Measurements from ENCODE around the gene UNC45A.
"Not testable (repeated sequence)": the region's sequence is repeated elsewhere in the genome, so short reads cannot be mapped to it uniquely, and the experiment has no call there.

The UNC45A gene

DNA sequence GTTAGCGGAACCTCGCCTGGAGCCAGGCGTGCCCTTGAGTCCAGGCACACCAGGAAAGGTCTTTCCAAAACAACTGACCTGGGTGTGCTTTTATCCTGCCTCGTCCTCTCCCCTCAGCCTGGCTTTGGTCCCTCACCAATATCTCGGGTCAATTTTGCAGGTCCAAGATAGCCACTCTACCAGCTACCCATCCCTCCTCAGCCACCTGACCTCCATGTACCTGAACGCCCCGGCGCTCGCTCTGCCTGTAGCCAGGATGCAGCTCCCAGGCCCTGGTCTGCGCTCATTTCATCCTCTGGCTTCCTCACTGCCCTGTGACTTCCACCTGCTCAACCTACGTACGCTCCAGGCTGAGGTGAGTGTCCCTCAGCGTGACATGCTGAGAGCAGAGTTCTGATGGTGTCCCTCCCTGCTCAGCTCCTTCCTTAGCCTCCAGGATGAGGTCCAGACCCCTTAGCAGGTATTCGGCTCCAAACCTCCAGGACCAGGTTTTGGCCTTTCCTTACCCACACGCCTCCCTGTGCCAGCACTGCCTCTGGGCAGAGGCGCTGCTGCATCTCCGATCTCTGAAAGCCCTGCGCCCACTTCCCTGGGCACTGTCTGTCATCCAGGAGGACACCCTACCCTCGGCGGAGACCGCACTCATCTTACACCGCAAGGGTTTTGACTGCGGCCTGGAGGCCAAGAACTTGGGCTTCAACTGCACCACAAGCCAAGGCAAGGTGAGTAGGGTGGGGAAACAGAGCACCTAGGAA, 16.9 kb upstream of the UNC45A start:
- no peak for DNase-seq (ENCODE audit: low spot score)

DNA sequence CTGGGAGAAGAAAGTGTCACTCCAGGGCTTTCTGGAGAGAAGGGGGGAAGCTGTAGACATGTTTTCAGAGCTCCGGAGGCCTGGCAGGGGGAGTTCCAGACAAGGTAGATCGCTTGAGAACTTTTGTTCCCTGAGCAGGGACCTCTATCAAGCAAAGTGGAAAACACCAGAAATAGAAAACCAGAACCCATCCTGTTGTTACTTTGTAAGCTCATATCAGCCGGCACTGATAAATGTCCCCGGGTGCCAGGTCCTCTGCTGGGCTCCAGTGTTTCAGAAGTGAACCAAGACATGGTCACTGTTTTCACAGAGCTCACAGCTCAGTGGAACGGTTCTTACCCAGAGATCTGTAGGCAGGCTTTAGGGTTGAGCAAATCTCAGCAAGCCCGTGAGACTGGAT, 16.2 kb upstream of the UNC45A start:
- DNase-seq (ENCODE audit: low spot score), result no peak

DNA sequence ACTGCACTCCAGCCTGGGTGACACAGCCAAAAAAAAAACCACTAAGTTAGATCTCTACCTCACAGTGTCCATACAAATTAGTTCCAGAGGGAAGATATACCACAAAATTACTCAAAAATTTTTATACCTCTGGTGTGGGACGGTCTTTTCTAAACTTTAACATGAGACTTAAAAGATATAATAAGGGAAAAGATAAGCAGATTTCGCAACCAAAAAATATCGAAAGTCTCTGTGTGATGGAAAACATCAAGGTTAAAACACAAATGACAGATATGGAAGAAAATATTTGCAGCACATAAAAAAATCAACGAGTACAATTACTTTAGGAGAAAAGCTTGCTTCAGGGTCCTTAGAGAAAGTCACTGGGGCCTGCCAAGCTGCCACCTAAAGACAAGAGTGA, 13.2 kb upstream of the UNC45A start:
- DNase-seq (ENCODE audit: low spot score), result no peak

DNA sequence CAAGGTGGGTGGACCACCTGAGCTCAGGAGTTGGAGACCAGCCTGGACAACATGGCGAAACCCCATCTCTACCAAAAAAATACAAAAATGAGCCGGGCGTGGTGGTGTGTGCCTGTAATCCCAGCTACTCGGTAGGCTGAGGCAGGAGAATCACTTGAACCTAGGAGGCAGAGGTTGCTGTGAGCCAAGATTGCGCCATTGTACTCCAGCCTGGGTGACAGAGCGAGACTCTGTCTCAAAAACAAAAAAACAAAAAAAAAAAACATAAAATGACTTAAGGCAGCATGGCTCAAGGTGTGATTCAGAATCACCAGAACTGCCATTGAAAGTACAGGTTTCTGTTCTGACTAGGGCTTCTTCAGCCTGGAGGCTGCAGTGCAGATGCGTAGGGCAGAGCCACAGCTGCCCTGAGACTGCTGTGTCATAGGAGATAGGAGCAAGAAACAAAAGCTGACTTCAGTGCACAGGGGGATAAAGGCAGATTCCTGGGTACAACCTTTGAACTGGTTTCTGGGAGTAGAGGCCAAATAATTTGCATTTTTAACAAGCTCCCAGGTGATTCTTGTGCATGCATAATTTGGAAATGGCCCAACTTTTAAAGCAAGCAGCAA, 12.3 kb upstream of the UNC45A start:
- peak; percentile 69 for DNase-seq (ENCODE audit: low spot score)

DNA sequence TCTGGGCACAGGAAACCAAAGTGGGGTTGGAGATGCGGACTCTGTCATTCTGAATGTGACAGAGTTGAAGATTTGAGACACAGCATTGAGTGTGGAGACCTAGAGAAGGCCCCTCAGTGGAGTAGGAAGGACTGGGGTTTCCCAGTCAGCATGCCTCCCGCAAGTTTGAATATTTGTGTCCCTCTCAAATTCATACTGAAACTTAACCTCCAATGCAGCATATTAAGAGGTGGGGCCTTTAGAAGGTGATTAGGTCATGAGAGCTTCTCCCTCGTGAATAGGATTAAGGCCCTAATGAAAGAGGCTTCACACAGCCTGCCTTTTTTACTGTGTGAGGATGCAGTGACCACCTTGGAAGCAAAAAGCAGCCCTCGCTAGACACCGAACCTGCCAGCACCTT, 10.7 kb upstream of the UNC45A start:
- DNase-seq (ENCODE audit: low spot score), result peak; percentile 69

DNA sequence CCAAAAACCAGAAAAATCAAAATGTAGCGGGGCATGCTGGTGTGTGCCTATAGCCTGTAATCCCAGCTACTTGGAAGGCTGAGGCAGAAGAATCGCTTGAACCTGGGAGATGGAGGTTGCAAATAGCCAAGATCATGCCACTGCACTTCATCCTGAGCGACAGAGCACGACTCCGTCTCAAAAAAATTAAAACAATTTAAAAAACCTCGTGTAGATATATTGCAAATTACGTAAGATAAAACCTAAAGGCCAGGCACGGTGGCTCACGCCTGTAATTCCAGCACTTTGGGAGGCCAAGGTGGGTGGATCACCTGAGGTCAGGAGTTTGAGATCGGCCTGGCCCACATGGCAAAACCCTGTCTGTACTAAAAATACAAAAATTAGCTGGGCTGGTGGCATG, 8.3 kb upstream of the UNC45A start:
- not testable (repeated sequence) for DNase-seq (ENCODE audit: low spot score)

DNA sequence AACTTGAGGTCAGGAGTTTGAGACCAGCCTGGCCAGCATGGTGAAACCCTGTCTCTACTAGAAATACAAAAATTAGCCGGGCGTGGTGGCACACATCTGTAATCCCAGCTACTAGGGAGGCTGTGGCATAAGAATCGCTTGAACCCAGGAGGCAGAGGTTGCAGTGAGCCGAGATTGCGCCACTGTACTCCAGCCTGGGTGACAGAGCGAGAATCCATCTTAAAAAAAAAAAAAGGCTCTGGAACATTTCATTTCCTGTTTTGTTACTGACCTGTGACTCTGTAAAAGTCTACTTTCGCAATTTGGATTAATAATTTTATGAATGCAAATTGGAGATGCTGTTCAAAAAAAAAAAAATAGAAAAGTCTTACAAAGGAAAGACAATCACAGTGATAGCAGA, 7.0 kb upstream of the UNC45A start:
- not testable (repeated sequence) for DNase-seq (ENCODE audit: low spot score)

DNA sequence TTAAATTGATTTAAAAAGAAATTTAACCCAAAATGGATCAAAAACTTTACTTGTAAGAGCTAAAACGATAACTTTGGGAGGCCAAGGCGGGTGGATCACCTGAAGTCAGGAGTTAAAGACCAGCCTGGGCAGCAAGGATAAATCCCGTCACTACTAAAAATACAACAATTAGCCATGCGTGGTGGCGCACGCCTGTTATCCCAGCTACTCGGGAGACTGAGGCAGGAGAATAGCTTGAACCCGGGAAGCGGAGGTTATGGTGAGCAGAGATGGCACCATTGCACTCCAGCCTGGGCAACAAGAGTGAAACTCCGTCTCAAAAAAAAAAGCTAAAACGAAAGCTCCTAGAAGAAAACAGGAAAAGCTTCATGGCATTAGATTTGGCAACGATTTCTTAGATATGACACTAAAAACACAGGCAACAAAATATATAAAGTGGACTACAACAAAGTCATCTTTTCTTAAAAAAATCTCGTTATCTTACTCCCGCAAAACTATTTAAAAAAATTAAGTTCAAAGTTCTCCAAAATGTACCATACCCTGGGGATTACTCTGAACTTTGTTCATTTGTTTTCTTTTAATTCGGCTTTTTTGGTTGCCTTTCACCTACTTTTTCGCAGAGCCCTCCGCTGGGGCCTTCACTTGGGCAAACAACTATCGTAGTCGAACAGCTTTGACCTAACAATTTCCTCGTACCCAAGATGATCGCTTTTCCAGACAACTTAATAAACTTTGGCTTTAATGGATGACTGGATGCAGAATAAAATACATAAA, 5.7 kb upstream of the UNC45A start:
- no peak for DNase-seq (ENCODE audit: low spot score)

DNA sequence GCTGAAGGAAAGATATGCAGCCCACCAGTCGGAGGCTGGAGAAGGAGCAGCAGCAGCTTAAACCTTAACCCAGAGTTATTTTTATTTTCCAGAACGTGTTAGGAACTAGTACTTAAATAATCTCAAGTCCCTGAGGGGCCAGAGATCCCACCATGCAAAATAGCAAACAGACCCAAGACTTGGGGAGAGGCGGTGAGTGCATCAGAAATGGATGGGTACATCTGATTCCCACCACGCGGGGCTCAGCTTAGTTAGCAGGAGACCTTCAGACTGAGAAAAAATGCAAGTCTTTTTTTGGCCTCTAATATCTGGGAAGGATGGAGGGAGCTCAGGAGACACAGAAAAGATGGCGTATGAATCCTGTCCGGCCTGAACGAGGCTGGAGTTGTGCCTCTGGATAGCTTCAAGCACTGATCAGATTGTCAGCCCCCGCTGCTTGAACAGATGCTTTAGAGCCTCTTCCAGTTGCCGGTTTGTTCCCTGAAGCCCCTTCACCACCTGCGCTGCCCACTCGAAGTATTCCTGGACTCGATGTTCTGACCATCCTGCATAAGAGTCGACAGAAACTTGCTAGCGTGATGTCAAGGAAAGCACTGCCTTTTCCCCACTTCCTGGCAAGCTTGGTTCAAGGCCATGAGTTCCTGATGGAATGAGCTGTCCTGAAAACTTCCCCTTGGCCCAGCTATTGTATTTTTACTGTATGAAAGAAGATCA, 4.1 kb upstream of the UNC45A start:
- DNase-seq (ENCODE audit: low spot score), result no peak

DNA sequence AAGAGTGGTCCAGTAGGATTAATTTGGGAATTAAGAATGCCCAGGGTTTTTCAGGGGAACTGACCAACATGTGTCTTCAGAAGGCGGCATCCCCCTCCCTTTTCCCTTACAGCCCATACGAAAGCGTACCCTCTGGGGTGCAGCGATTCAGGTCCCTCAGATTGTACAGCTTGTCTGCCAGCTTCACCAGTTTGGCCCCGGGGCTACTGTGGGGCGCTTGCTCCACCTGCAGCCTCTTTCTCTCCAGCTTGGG, 3.6 kb upstream of the UNC45A start:
- DNase-seq (ENCODE audit: low spot score), result no peak

DNA sequence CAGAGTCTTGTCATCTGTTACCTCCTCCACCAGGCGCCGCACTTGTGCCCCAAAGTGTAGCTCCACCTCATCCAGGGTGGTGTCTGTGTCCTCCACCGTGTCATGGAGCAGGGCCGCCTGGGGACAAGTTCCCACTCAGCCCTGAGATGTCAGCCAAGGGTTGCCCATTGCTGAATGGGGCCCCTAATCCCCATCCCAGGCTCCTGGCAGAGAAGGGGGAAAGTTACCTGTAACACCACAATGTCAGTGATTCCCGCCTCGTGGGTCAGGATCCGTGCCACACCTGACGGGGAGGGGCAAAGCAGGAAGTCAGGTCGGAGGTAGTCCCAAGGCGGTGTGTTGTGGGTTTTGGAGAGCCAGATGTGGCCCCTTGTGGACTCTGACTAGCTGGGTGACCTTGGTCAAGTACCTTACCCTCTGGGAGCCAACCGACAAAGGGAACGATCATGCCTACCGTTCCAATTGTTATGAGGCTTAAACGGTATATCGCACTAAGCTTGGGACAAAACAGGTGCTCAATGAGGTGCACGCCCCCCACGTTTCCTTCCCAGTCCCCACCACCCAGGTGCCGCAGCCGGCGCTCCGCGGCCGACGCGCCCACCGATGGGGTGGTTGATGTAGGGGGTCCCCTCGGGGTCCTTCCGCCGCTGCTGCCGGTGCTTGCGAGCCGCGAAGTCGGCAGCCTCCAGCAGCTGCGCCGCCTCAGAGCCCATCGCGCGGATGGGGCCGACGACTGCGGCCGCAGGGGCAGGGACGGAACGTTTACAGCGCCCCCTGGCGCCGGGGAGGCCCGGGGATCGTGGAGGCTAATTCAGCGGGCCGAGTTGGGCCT, 3.0 kb upstream of the UNC45A start, which contains the start of gene HDDC3:
HDDC3 (minus strand) TSS at position 722 of the 832 bp plus-strand sequence; CDS start at position 713, 9 bp downstream.
- DNase-seq (ENCODE audit: low spot score), result peak; percentile 92

DNA sequence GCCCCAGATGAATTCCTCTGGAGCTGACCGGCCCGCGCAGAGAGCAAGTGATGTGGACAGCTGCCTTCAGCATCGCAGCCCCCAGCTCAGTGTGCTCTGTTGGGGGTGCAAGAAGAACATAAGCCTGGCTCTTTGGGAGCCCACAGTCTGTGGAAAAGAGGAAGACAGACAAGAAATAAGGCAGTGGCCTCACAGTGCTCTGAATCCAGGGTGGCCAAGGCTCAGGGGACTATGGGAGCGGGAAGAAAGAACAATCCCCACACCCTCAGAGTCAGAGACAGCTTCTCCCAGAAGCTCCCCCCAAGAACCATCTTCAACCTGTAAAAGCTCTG, 2.5 kb upstream of the UNC45A start:
- no peak for DNase-seq (ENCODE audit: low spot score)

DNA sequence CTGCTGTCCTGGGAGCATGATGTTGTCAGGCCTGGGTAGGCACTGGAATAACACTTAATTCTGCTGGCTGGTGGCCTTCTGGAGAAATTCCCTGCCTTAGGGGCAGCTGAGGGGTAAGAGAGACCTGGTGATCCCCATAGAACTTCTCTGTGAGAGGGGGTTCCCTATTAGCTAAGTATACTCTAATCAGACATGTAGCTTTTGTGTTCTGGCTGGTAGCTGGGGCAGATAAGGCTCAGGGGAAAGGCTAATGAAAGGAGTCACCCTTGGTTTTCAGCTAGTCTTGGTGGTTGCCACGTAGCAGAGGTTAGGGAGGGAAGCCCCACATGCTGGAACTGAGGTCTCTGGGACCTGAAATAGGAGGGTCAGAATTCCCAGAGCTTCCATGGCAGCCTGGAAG, 1.8 kb upstream of the UNC45A start:
- no peak for DNase-seq (ENCODE audit: low spot score)

DNA sequence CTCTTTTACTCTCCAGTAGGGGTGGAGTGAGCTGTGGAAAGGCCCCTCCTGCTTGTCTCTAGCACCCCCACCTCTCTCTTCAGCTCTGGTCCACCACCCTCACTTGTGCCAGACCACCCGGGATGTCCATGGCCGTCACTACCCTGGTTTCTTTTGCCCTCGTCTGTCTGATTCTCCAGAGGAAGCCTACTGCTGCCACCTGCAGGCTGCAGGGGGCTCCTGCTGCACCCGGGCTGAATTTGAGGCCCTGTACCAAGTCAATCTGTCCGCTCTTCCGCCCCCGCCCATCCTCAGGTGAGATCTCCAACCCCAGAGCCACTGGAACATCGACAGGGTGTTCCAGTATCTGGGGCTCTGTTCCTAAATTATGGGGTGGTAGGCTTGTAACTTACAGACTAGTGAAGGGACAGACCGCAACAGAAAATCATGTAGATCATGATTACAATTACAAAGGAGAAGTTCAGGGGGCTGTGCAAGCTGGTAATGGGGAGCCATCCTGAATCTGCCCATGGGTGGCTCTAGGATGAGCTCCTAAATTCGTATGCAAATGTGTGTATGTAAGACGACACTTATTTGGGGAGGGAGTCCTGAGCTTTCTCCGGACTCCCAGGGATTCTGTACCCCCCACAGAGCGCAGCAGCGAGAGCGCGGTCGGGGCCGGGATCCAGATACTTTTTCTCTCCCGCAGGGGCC, 683 bp upstream of the UNC45A start:
- DNase-seq (ENCODE audit: low spot score), result peak; percentile 91

DNA sequence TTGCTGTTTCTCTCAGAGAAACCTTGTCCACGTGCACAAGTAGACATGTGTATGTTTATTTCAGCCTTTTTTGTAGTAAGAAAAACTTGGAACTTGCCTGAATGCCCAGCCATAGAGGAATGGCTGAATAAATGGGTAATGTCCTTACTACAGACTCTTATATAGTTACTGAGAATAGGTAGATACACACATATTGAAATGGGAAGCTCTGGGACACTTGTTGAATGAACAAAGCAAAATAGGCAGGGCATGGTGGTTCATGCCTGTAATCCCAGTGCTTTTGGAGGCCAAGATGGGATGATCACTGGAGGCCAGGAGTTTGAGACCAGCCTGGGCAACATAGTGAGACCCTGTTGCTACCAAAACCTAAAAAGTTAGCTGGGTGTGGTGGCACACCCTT, 1.7 kb downstream of the UNC45A start:
- DNase-seq (ENCODE audit: low spot score), result no peak

DNA sequence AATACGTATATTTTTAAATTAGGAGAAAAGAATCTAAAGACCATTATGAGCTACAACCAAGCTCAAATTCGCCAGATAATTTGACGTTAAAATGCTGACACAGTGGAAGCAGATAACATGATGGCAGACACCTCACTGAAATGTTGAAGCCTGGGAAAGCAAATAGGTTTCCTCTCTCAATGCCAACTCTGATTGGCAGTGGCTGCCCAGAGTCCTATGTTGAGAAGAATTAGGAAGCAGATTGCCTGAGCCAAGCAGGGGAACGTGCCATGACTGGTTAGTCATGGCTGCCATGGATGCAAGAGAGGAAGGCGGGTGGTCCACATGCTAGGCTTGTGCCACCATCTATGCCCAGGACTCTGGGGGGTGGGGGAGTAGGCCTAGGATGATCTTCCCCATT, 3.2 kb downstream of the UNC45A start:
- DNase-seq (ENCODE audit: low spot score), result no peak

DNA sequence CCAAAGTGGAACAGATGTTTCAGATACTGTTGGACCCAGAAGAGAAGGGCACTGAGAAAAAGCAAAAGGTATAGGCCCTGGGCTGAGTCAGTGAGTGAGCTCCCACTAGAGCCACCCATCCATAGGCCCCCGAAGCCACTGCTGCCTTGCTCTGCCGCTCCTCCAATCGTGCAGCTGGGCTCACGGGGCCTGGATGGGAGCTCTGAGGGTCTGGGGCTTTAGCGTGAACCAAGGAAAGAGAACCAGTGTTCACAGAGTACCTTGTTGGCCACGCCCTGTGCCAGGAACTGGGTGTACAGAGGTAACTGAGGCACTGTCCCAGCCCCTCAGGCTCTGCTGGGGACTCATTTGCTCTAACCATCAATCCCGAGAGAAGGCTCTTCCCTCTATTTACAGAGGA, 4.7 kb downstream of the UNC45A start:
- no peak for DNase-seq (ENCODE audit: low spot score)

DNA sequence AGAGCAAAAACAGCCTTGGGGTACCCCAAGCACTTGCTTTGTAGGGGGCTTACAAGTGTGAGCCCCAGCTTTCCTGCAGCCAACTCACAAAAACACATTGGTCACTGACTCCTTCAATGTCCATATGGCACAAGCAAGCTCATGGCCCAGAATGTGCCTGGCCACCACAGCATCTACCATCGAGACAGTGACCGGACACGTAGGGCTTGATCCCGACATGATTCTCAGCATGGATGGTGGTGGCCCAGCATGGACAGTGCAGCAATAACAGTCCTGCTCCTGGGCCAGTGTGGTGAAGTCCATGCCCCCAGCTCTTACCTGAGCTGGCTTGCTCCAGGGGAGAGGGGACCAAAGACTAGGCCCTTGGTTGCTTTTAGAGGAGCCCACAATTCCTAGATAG, 6.0 kb downstream of the UNC45A start:
- no peak for DNase-seq (ENCODE audit: low spot score)

DNA sequence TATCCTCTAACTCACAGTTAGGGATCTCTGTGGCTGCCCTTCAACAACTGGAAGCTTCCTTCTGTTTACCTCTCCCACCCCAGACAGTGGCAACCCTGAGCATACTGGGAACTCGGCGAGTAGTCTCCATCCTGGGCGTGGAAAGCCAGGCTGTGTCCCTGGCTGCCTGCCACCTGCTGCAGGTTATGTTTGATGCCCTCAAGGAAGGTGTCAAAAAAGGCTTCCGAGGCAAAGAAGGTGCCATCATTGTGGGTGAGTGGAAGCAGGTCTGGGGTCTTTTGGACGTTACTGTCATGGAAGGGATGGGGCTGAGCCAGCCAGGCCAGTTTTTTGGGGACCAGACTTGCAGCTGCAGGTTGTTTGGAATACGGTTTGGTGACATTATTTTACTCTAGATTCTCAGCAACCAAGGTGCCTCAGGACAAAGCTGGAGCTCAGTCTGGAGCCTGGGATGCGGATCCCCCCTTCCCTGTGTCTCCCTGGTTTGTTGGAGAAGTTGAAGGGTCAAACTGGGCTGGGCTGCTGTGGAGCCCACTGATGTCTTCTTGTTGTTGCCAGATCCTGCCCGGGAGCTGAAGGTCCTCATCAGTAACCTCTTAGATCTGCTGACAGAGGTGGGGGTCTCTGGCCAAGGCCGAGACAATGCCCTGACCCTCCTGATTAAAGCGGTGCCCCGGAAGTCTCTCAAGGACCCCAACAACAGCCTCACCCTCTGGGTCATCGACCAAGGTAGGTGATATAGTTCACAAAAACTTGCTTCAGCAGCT, 7.5 kb downstream of the UNC45A start:
- no peak for DNase-seq (ENCODE audit: low spot score)

DNA sequence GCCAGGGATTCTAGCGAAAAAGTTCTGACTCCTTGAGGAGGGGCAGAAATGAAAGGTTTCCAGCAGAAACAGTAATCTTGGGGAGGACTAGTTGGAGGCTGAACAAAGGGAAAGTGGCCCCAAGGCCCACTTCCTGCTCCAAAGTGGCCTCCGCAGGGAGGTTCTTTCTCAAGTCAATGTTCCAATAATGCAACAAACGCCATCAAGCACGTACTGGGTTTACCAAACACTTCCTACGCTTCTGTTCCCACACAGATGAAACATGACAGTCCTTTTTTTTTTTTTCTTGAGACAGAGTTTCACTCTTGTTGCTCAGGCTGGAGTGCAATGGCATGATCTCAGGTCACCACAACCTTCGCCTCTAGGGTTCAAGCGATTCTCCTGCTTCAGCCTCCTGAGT, 10.0 kb downstream of the UNC45A start:
- no peak for DNase-seq (ENCODE audit: low spot score)

DNA sequence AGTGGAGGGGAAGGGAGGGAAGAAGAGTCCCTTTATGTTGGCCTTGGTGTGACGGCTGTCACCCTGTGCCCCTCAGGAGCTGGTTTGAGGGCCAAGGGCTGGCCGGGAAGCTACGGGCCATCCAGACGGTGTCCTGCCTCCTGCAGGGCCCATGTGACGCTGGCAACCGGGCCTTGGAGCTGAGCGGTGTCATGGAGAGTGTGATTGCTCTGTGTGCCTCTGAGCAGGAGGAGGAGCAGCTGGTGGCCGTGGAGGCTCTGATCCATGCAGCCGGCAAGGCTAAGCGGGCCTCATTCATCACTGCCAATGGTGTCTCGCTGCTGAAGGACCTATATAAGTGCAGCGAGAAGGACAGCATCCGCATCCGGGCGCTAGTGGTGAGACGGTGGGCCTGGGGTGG, 11.5 kb downstream of the UNC45A start:
- DNase-seq (ENCODE audit: low spot score), result no peak

Data from activated CD4-positive, alpha-beta T cell treated with anti-CD3 and anti-CD28 coated beads, Interleukin-2, Interleukin-4, amounts not matched to agents 100 ng/mL and 50 ng/mL, durations not matched to agents 16 hours and 8 hours (primary cell).